Activated naive CD8-positive, alpha-beta T cell treated with anti-CD3 and anti-CD28 coated beads, Interleukin-2, amount 50 U/mL, for 16 hours (primary cell): ENCODE measurements around the gene CHRM1.
"Not testable (repeated sequence)": the region's sequence is repeated elsewhere in the genome, so short reads cannot be mapped to it uniquely, and the experiment has no call there.

Experiments used
- DNase-seq: peaks from one replicate; pipeline ENCODE4 v3.0.0-alpha.2; 2020; ENCODE audit warnings: low read depth, low spot score

CHRM1 gene

GRCh38 chr11:62921201-62921572, at the start of gene CHRM1:
Gene CHRM1 (minus strand): TSS chr11:62921363. CDS start chr11:62911100, 10,263 bp downstream.
- no peak for DNase-seq

DNA sequence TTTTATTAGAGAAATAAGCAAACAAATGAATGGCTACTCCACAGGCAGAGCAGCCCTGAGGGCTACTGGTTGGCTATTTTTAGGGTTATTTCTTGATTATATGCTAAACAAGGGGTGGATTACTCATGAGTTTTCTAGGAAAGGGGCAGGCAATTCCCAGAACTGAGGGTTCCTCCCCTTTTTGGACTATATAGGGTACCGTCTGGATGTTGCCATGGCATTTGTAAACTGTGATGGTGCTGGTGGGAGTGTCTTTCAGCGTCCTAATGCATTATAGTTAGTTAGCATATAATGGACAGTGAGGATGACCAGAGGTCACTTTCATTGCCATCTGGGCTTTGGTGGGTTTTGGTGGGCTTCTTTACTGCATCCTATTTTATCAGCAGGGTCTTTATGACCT, 44.4 kb upstream of the CHRM1 start:
- no peak for DNase-seq

- DNase-seq = no peak
These were observed 41.2 kb upstream of the CHRM1 start for GRCh38 chr11:62962391-62962790.

DNA sequence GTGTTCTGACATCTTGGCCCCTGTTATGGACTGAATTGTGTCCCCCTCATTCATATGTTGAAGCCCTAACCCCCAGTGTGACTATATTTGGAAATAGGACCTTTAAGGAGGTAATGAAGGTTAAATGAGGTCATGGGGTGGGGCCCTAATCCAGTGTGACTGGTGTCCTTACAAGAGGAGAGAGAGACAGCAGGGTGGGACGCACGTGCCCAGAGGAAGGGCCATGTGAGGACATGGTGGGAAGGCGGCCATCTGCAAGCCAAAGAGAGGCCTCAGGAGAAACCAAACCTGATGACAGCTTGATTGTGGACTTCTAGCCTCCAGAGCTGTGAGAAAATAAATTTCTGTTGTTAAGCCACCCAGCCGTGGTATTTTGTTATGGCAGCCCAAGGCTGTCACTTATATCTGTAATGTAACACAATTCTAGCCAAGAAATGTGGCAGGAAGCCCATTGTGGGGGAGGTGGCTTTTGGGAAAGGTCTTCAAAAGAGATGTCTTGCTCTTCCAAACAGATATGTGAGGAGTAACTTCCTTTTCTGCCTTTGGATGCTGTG, 39.9 kb upstream of the CHRM1 start:
- no peak for DNase-seq

- no peak for DNase-seq
These were observed 38.3 kb upstream of the CHRM1 start for GRCh38 chr11:62959422-62959980.

- no peak for DNase-seq
These were observed 37.6 kb upstream of the CHRM1 start for GRCh38 chr11:62958547-62959421.

GRCh38 chr11:62957147-62957546, 36.0 kb upstream of the CHRM1 start:
- DNase-seq = no peak

- DNase-seq = no peak
These were observed 33.3 kb upstream of the CHRM1 start for GRCh38 chr11:62954478-62954877.

DNA sequence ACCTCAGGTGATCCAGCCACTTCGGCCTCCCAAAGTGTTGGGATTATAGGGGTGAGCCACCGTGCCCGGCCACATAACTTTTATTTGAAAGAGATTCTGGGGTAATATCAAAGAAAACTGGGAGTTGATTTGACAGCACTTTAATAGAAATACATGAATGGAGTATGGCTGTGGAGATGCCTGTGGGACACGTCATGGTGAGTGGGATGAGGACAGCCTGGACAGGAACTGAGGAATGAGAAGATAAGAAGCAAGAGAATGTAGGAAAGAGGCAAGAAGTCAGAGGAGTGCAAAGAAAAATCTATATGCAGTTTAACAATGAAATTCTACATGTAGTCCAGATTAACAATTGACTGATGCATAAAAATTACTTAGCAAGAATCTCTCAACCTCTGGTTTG, 32.6 kb upstream of the CHRM1 start:
- DNase-seq = no peak

GRCh38 chr11:62948765-62949320, 27.7 kb upstream of the CHRM1 start:
- DNase-seq = no peak

- DNase-seq = not testable (repeated sequence)
These were observed 24.4 kb upstream of the CHRM1 start for GRCh38 chr11:62945538-62945937.

- DNase-seq = not testable (repeated sequence)
These were observed 16.4 kb upstream of the CHRM1 start for GRCh38 chr11:62937528-62937927.

- DNase-seq = no peak
These were observed 13.3 kb upstream of the CHRM1 start for GRCh38 chr11:62934496-62934785.

DNA sequence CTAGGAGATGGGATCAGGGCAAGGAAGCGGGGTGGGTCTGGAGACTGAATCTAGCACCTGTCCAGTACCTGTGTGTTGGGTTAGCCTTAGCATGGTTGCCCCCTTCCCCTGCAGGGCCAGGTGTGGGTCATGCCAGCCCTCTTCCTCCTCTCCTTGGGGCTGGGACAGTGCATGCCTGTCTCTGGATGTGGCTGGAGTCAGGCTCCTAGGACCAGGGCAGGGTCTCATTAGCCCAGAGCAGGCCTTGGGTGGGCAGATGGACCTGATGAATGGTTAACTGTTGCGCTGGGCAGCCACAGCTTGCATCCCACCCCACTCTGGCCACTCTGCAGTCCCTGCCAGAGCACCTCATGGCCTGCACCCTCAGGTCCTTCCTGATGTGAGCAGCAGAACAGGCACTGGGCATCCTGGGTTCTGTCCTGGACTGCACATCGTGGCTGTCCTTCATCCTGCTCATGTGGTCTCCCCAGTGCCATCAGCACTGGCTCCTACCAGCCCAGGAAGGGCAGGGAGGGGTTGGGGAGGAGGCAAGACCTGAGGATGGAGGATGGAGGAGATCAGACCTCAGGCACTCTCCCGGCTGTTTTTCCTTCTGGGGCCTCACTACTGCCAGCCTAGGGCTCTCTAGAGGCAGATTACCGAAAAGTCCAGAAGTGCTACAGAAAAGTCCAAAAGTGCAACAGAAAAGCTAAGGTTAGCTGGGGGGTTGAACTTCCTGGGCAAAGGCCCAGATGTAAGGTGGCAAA, 12.8 kb upstream of the CHRM1 start:
- no peak for DNase-seq

DNA sequence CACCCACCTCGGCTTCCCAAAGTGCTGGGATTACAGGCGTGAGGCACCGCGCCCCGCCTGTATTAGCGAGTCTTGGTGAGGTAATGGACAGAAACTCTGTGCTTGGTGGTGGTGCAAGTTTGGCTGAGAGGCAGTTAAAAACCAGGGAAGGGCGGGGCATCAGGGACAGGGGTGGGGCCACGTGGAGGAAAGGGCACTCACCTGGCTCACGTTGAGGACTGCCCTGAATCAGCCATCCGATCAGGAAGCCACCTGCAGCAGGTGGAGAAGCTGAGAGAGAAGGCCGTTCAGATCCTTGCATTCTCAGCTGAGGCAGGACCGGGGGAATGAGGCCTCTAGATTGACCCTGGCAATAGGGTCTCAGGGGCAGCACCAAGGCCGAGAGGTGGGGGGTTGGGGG, 12.1 kb upstream of the CHRM1 start:
- no peak for DNase-seq

GRCh38 chr11:62931499-62932278, 10.5 kb upstream of the CHRM1 start:
- no peak for DNase-seq

DNA sequence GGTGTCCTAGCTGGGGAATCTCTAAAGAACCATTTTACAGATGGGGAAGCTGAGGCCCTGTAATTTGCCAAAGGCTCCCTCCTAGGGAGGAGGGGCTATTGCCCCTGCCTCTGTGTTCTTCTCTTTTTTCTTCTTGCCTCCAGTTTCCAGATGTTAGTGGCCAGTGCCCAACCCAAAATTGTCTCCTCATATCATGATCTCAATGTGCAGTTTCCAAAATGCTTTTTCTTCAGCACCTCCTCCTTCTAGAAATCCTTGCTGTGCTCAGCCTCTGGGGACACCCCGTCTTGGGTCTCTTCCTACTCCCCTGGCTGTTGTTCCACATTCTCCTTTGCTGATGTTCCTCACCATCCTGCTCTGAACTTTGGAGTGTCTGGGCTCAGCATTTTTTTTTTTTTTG, 9.5 kb upstream of the CHRM1 start:
- DNase-seq = no peak

DNA sequence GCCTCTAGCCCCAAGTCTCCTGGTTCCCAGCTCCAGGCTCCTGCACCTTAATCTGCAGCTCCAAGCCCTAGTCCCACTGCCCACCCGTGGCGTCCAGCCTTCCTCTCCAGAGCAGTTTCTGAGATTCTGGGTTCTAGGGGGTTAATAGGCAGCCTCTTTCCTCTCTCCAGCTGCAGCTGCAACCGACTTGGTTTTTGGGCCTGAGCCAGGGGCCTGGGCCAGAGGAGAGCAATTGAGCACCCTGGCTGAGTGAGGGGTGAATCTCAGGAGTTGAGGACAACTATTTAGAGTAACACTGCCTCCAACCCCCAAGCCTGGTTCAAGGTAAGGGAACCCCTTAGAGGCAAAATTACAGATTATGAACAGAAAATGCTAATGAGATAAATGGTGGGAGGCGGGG, 9.0 kb upstream of the CHRM1 start:
- DNase-seq = no peak

GRCh38 chr11:62928011-62928410, 6.8 kb upstream of the CHRM1 start:
- DNase-seq = no peak

- DNase-seq = no peak
These were observed 5.7 kb upstream of the CHRM1 start for GRCh38 chr11:62926680-62927455.
